HPDE6-E6E7 (cell line): ENCODE results near the gene TMEM123.

Source experiments
- DNase-seq: peaks from one replicate; pipeline ENCODE4 v3.0.0; 2011; ENCODE audit warnings: missing footprints; ENCODE audit errors: extremely low spot score

TMEM123 gene

GRCh38 chr11:102471474-102471873 lies 18.9 kb upstream of the TMEM123 start:
- no peak for DNase-seq

GRCh38 chr11:102470251-102470650 lies 17.7 kb upstream of the TMEM123 start:
- no peak for DNase-seq

GRCh38 chr11:102469196-102469821 lies 16.7 kb upstream of the TMEM123 start:
- DNase-seq, result no peak

- DNase-seq, result no peak
Measured at GRCh38 chr11:102468616-102469195, 16.1 kb upstream of the TMEM123 start.

- DNase-seq, result no peak
Measured at GRCh38 chr11:102467853-102468580, 15.5 kb upstream of the TMEM123 start.

- peak; percentile 54 for DNase-seq
Measured at GRCh38 chr11:102467080-102467708, 14.6 kb upstream of the TMEM123 start.

GRCh38 chr11:102465696-102466095 lies 13.1 kb upstream of the TMEM123 start:
- DNase-seq, result no peak

GRCh38 chr11:102464859-102465500 lies 12.4 kb upstream of the TMEM123 start:
- DNase-seq, result no peak

GRCh38 chr11:102464037-102464436 lies 11.5 kb upstream of the TMEM123 start:
- DNase-seq, result no peak

GRCh38 chr11:102462610-102463009 lies 10.0 kb upstream of the TMEM123 start:
- no peak for DNase-seq

- DNase-seq, result no peak
Measured at GRCh38 chr11:102459393-102459792, 6.8 kb upstream of the TMEM123 start.

- DNase-seq, result no peak
Measured at GRCh38 chr11:102458548-102458947, 6.0 kb upstream of the TMEM123 start.

- DNase-seq, result no peak
Measured at GRCh38 chr11:102457865-102458264, 5.3 kb upstream of the TMEM123 start.

GRCh38 chr11:102457056-102457677 lies 4.6 kb upstream of the TMEM123 start:
- DNase-seq, result no peak

- no peak for DNase-seq
Measured at GRCh38 chr11:102456381-102456780, 3.8 kb upstream of the TMEM123 start.

GRCh38 chr11:102453921-102454320 lies 1.4 kb upstream of the TMEM123 start:
- no peak for DNase-seq

- DNase-seq, result no peak
Measured at GRCh38 chr11:102453302-102453695, 734 bp upstream of the TMEM123 start.

- no peak for DNase-seq
Measured at GRCh38 chr11:102451681-102452460, 694 bp downstream of the TMEM123 start.

GRCh38 chr11:102451041-102451680 lies 1.4 kb downstream of the TMEM123 start:
- no peak for DNase-seq
